Measurements from ENCODE around the gene SLCO3A1. TPM values are rescaled to one million over a fixed set of nuclear protein-coding genes. Genes with fewer than 3 reads are reported as not detected.

The SLCO3A1 gene
- total and polyA plus RNA-seq, 12 donors = 33.9 to 57.2 (median 46.4) TPM

- DNase-seq (no peak), ATAC-seq (no peak)
- Histone ChIP-seq H3K27me3 (no peaks in the 10 kb centered on the region), H3K36me3 (no peaks in the 10 kb centered on the region), H3K9me3 (no peaks in the 10 kb centered on the region), H3K4me3 (no peak overlapping the region), H3K4me1 (peaks cover 0 to 39% (median 13%) of the 10 kb centered on the region in 9 donors), H3K27ac (no peak overlapping the region)
- 98 to 99% methylated on average over 2 of the region's 2 CpGs for WGBS, 2 donors
- TF ChIP-seq, protein P1, sequence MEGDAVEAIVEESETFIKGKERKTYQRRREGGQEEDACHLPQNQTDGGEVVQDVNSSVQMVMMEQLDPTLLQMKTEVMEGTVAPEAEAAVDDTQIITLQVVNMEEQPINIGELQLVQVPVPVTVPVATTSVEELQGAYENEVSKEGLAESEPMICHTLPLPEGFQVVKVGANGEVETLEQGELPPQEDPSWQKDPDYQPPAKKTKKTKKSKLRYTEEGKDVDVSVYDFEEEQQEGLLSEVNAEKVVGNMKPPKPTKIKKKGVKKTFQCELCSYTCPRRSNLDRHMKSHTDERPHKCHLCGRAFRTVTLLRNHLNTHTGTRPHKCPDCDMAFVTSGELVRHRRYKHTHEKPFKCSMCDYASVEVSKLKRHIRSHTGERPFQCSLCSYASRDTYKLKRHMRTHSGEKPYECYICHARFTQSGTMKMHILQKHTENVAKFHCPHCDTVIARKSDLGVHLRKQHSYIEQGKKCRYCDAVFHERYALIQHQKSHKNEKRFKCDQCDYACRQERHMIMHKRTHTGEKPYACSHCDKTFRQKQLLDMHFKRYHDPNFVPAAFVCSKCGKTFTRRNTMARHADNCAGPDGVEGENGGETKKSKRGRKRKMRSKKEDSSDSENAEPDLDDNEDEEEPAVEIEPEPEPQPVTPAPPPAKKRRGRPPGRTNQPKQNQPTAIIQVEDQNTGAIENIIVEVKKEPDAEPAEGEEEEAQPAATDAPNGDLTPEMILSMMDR (IDR thresholded peaks at IDR 0.05) = no peak
- intact Hi-C loops (cut with DNase I) = no loop called here
These were observed 233.7 kb downstream of the SLCO3A1 start for GRCh38 chr15:92087211-92087610.

- intact Hi-C loops (cut with DNase I) = loop anchor here in 5 of 10 donors (10.0 kb wide), 3 partner anchors 294 to 624 kb away; partner anchors contain the start of gene ST8SIA2 (in 1 of the 5)
- ATAC-seq = peak in 6 of 8 donors; percentile 44 to 73 (median 54)
These were observed 237.7 kb downstream of the SLCO3A1 start for GRCh38 chr15:92091155-92091734.

DNA sequence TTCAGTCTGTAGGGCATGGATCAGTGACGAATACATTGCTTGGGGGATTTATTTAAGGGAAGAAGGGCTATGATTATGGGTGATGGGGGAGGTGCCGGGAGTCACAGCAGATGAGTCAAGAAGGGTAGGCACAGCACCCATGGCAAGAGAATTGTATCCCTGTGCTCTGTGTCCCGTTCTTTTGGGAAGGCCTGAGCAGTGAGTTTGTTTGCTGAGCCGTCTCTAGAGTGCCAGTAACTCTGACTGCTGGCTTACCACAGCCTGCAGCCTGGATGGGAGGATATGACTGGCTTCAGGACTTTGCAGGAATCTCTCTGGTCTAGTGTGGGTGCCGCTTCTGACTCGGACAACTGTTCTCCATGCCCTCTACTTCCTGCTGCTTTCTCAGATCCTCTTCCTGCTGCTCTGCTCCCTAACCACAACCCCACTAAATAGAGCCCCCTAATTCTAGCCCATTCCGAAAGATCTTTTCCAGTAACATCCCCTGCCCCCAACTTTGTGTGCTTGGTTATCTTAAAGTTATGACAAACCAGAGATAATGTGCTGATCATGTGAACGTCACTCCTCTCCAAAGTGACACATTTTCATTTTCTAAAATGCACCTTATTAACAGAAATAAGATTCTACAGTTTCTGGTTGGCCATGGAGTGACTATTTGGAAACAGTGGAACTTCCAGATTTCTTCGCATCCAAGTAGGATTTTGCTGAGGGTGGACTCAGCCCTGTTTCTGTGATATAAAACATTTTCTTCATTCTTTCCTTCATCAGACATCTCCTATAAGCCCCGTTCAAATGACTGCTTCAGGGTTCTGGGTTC lies 239.0 kb downstream of the SLCO3A1 start:
- DNase-seq = no peak
- peak in 1 of 8 donors; percentile 19 for ATAC-seq

More at GRCh38 chr15:92091155-92091734, 237.7 kb downstream of the SLCO3A1 start:
- H3K9me3 ChIP-seq = no peaks in the 10 kb centered on the region
- peaks cover 0 to 17% (median 6%) of the 10 kb centered on the region in 9 donors for H3K36me3 ChIP-seq
- no peaks in the 10 kb centered on the region for H3K27me3 ChIP-seq
- TF ChIP-seq, protein P1 (IDR thresholded peaks at IDR 0.05) = peak; percentile 14 to 65 (median 54)
- H3K4me3 ChIP-seq = no peak overlapping the region
- H3K4me1 ChIP-seq = peaks cover 0 to 30% (median 6%) of the 10 kb centered on the region in 9 donors
- WGBS, 2 donors = 73 to 77% methylated on average over 17 of the region's 17 CpGs
- DNase-seq = peak; percentile 30 to 55
- no peak overlapping the region for H3K27ac ChIP-seq

GRCh38 chr15:92095693-92096092 lies 242.2 kb downstream of the SLCO3A1 start:
- intact Hi-C loops (cut with DNase I) = loop anchor here (2.0 to 10.0 kb wide), 10 partner anchors 107 to 619 kb away; partner anchors contain the start of gene ST8SIA2 (in 1 of the 10)
- TF ChIP-seq, protein P1 (IDR thresholded peaks at IDR 0.05) = no peak
- no peaks in the 10 kb centered on the region for H3K27me3 ChIP-seq
- ATAC-seq (no peak), DNase-seq (no peak)
- H3K4me3 ChIP-seq = no peak overlapping the region
- WGBS, 2 donors = 77 to 80% methylated on average over 4 of the region's 4 CpGs
- peaks cover 0 to 32% (median 7%) of the 10 kb centered on the region in 9 donors for H3K36me3 ChIP-seq
- H3K4me1 ChIP-seq = peaks cover 0 to 56% (median 16%) of the 10 kb centered on the region in 9 donors
- no peaks in the 10 kb centered on the region for H3K9me3 ChIP-seq
- H3K27ac ChIP-seq = peak overlapping the region in 1 of 10 donors; percentile 44

More for the DNA sequence above, 239.0 kb downstream of the SLCO3A1 start:
- Histone ChIP-seq H3K4me1 (peaks cover 0 to 37% (median 5%) of the 10 kb centered on the region in 9 donors), H3K4me3 (no peak overlapping the region), H3K27ac (no peak overlapping the region), H3K27me3 (no peaks in the 10 kb centered on the region), H3K9me3 (no peaks in the 10 kb centered on the region), H3K36me3 (peaks cover 0 to 25% (median 7%) of the 10 kb centered on the region in 9 donors)
- TF ChIP-seq, protein P1 (IDR thresholded peaks at IDR 0.05) = no peak
- intact Hi-C loops (cut with DNase I) = loop anchor here in 5 of 10 donors (10.0 kb wide), 3 partner anchors 292 to 622 kb away; partner anchors contain the start of gene ST8SIA2 (in 1 of the 5)
- WGBS, 2 donors = 80 to 84% methylated on average over 10 of the region's 10 CpGs

All from heart right ventricle (tissue), 16 donors.